Measurements from ENCODE around the gene MXI1.

DNA sequence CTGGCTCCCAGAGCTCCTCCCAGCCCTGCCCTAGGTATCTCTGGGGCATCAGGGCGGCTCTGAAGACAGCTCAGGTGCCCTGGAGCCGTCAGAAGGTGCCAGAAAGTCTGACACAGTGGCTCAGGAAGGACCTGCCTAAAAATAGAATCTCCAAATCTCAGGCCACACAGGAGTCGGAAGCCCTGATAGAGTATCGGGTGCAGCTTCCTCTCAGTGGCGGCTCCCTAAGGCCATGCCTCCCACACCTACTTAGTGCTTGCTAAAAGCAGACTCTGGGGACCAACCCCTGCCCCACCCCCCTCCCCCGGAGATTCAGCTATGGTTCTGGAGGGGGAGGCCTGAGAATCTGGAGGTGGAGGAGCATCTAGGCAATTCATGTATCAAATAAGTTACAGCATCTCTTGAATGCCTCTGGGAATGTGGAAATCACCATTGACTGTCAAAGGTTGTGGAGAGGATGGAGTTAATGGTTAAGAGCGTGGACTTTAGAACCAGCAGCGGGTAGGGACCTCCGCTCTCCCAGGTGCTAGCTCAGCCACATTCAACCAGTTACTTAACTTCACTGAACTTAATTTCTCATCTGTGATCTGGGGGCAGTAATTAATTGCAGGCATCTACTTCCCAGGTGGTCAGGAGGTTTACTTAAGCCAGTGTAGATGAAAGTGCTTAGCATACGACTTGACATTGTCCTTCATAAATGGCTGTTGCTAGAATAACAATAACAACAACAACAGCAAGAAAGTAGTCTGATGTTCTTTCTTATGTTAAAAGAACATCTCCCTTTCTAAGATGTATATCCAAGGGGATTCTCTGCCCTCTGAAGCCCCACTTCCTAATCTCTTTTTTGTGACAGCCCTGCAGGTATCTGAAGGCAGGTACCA is 38.6 kb upstream of the MXI1 start:
- TF ChIP-seq, protein P1, sequence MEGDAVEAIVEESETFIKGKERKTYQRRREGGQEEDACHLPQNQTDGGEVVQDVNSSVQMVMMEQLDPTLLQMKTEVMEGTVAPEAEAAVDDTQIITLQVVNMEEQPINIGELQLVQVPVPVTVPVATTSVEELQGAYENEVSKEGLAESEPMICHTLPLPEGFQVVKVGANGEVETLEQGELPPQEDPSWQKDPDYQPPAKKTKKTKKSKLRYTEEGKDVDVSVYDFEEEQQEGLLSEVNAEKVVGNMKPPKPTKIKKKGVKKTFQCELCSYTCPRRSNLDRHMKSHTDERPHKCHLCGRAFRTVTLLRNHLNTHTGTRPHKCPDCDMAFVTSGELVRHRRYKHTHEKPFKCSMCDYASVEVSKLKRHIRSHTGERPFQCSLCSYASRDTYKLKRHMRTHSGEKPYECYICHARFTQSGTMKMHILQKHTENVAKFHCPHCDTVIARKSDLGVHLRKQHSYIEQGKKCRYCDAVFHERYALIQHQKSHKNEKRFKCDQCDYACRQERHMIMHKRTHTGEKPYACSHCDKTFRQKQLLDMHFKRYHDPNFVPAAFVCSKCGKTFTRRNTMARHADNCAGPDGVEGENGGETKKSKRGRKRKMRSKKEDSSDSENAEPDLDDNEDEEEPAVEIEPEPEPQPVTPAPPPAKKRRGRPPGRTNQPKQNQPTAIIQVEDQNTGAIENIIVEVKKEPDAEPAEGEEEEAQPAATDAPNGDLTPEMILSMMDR (IDR thresholded peaks at IDR 0.05; ENCODE audit: insufficient read depth, low read length): no peak
- TF ChIP-seq GABPA (IDR thresholded peaks at IDR 0.05; ENCODE audit: low read depth) (no peak), POLR2AphosphoS5 (IDR thresholded peaks at IDR 0.05; ENCODE audit: low read depth) (no peak), SPI1 (IDR thresholded peaks at IDR 0.05; ENCODE audit: borderline replicate concordance, low read depth) (no peak)
- TF ChIP-seq, protein P2, sequence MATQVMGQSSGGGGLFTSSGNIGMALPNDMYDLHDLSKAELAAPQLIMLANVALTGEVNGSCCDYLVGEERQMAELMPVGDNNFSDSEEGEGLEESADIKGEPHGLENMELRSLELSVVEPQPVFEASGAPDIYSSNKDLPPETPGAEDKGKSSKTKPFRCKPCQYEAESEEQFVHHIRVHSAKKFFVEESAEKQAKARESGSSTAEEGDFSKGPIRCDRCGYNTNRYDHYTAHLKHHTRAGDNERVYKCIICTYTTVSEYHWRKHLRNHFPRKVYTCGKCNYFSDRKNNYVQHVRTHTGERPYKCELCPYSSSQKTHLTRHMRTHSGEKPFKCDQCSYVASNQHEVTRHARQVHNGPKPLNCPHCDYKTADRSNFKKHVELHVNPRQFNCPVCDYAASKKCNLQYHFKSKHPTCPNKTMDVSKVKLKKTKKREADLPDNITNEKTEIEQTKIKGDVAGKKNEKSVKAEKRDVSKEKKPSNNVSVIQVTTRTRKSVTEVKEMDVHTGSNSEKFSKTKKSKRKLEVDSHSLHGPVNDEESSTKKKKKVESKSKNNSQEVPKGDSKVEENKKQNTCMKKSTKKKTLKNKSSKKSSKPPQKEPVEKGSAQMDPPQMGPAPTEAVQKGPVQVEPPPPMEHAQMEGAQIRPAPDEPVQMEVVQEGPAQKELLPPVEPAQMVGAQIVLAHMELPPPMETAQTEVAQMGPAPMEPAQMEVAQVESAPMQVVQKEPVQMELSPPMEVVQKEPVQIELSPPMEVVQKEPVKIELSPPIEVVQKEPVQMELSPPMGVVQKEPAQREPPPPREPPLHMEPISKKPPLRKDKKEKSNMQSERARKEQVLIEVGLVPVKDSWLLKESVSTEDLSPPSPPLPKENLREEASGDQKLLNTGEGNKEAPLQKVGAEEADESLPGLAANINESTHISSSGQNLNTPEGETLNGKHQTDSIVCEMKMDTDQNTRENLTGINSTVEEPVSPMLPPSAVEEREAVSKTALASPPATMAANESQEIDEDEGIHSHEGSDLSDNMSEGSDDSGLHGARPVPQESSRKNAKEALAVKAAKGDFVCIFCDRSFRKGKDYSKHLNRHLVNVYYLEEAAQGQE (IDR thresholded peaks at IDR 0.05; ENCODE audit: insufficient replicate concordance, low read depth): no peak
